GM19397 (cell line): Measurements from ENCODE around the gene PPP1R3E.

Source experiments
- ATAC-seq: cut with Tn5 transposase; IDR thresholded peaks from one replicate; pipeline ENCODE4 v1.9.1; 2021; ENCODE audit warnings: mild to moderate bottlenecking, moderate library complexity; ENCODE audit not compliant: unreplicated experiment

Gene PPP1R3E

GRCh38 chr14:23249824-23250223 is 52.8 kb downstream of the PPP1R3E start:
- ATAC-seq = no peak

- no peak for ATAC-seq
Measured at GRCh38 chr14:23248601-23249000, 54.1 kb downstream of the PPP1R3E start.
